Stomach smooth muscle (tissue), 2 donors: Measurements from ENCODE around the gene WFS1.

ENCODE experiments used
- H3K27ac ChIP-seq: one replicate; pipeline ENCODE4 v1.7.0; 2013; ENCODE audit warnings: mild to moderate bottlenecking, low read length, inconsistent platforms
- H3K27me3 ChIP-seq, 2 donors: one replicate each; pipeline ENCODE4 v1.7.0; 2013; ENCODE audit warnings: low read length in 2 of 2; ENCODE audit not compliant: insufficient read depth in 2 of 2, control insufficient read depth in 1 of 2
- H3K36me3 ChIP-seq, 2 donors: one replicate each; pipeline ENCODE4 v1.7.0; 2013; ENCODE audit warnings: low read length in 2 of 2; ENCODE audit not compliant: control insufficient read depth in 2 of 2, insufficient read depth in 2 of 2
- H3K4me1 ChIP-seq: one replicate; pipeline ENCODE4 v1.7.0; 2013; ENCODE audit warnings: low read length; ENCODE audit not compliant: control insufficient read depth, insufficient read depth
- H3K4me3 ChIP-seq, 2 donors: one replicate each; pipeline ENCODE4 v1.7.0; 2013; ENCODE audit warnings: low read length in 2 of 2
- H3K9ac ChIP-seq, 2 donors: one replicate each; pipeline ENCODE4 v1.7.0; 2013; ENCODE audit warnings: low read length in 2 of 2, mild to moderate bottlenecking in 1 of 2
- H3K9me3 ChIP-seq, 2 donors: one replicate each; pipeline ENCODE4 v1.7.0; 2013; ENCODE audit warnings: low read length in 2 of 2; ENCODE audit not compliant: control insufficient read depth in 2 of 2
- donor health status: healthy.
- donor health status: Pancreatic carcinoma.

Gene WFS1

DNA sequence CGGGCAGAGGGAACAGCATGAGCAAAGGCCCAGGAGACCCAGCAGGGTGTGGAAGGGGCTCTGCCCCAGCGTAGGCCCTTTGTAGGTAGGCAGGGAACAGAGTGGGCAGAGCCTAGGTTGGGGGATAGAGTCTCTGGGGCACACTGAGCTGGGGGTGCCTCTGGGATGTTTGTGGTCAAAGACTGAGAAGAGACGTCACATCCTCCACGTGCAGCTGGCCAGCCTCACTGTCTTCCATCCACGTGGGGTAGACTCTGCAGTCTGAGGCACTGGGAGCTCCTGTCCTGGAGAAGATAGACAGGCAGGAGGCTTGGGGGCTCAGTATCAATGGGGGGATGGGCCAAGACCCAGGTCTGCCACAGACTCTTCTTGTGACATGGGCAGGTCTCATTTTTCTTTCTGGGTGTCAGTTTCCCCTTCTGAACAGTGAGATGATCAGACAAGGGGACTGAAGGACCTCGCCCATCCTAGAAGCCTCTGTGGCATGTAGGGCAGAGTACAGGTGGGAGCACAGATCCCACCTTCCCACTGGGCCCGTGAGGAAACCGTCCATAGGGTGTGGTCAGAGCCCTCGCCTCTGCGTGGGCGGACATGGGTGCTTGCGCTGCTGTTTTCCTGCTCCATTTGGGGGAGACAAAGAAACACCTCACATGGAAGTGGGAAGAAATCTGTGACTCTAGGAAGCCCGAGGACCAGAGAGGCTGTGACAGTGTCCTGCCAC lies 22.9 kb downstream of the WFS1 start:
- no peak overlapping the region for H3K27ac ChIP-seq
- no peak overlapping the region for H3K4me3 ChIP-seq
- peaks cover 58 to 77% of the 10 kb centered on the region in 2 donors for H3K36me3 ChIP-seq
- no peak overlapping the region for H3K9ac ChIP-seq
- H3K9me3 ChIP-seq = no peaks in the 10 kb centered on the region
- H3K4me1 ChIP-seq = no peaks in the 10 kb centered on the region
- no peaks in the 10 kb centered on the region for H3K27me3 ChIP-seq

DNA sequence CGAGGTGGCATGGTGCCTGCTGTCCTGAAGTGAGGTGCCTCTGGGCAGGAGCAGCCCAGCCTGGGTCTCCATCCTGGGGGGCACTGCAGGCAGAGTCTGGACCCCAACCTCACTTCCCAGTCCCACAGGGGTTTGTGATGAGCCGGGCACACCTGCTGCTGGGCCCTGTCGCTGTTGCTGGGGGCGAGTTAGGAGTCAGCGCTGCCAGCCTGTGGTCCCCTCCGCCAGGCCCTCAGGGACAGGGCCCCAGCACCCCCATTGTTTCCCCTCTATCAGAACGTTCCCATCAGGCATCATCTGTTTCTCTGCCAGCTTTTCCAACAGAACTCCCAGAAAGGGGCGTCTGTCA lies 23.4 kb downstream of the WFS1 start:
- H3K36me3 ChIP-seq = peaks cover 61 to 75% of the 10 kb centered on the region in 2 donors
- H3K4me1 ChIP-seq = peaks cover 4% of the 10 kb centered on the region
- H3K27ac ChIP-seq = no peak overlapping the region
- H3K27me3 ChIP-seq = no peaks in the 10 kb centered on the region
- H3K9me3 ChIP-seq = no peaks in the 10 kb centered on the region
- H3K9ac ChIP-seq = no peak overlapping the region
- H3K4me3 ChIP-seq = no peak overlapping the region

DNA sequence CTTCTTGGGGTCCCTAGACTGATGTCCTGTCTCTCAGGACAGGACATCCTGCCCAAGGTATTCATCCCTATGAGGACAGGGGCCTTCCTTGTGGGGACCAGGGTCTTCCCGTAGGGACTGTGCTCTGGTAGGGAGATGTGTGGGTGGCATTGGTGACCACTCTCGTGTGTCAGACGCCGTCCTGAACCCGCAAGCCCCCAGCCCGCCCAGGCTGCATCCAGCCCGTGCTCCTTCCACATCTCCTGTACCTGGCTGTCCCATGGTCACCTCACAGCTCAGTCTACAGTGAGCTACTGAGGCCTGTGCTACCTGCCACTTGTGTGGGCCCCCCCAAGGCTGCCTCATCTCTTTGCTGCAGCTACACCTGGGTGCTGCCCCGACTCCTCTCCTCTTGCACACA lies 24.0 kb downstream of the WFS1 start:
- Histone ChIP-seq H3K9me3 (no peaks in the 10 kb centered on the region), H3K27ac (no peak overlapping the region), H3K9ac (no peak overlapping the region), H3K27me3 (no peaks in the 10 kb centered on the region), H3K36me3 (peaks cover 61 to 73% of the 10 kb centered on the region in 2 donors), H3K4me1 (peaks cover 10% of the 10 kb centered on the region), H3K4me3 (no peak overlapping the region)

DNA sequence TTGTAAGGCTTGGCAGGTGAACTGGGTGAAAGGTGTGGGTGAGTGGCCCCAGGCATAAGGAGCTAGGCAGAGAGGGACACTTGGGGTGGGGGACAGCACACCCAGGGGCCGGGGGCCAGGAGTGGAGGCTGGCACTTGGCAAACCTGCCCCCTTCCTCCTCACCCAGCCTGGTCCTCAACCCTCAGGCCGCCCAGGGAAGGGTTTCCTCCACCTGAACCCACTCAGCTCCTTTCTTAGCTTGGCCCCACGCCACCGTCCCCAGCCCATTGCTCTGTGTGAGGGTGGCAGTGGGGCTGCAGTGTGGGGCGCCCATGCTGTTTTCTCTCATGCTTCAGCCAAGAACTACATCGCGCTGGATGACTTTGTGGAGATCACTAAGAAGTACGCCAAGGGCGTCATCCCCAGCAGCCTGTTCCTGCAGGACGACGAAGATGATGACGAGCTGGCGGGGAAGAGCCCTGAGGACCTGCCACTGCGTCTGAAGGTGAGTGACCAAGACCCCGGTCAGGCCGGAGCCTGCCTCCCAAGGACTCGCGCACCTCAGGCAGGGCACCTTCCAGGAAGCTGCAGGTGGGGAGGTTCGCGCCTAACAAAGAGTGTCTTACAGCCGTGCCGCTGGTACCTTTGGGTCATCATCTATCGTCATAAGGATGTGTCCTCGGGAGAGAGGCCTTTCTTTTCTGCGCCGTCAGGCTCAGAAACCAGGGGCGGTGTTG lies 25.2 kb downstream of the WFS1 start:
- Histone ChIP-seq H3K9me3 (no peaks in the 10 kb centered on the region), H3K27me3 (no peaks in the 10 kb centered on the region), H3K4me1 (peaks cover 15% of the 10 kb centered on the region), H3K27ac (no peak overlapping the region), H3K9ac (no peak overlapping the region), H3K4me3 (no peak overlapping the region), H3K36me3 (peaks cover 54 to 69% of the 10 kb centered on the region in 2 donors)

GRCh38 chr4:6295495-6295894 lies 25.8 kb downstream of the WFS1 start:
- Histone ChIP-seq H3K9me3 (no peaks in the 10 kb centered on the region), H3K27me3 (no peaks in the 10 kb centered on the region), H3K27ac (no peak overlapping the region), H3K36me3 (peaks cover 55 to 70% of the 10 kb centered on the region in 2 donors), H3K9ac (no peak overlapping the region), H3K4me3 (no peak overlapping the region), H3K4me1 (peaks cover 15% of the 10 kb centered on the region)

- Histone ChIP-seq H3K4me3 (no peak overlapping the region), H3K36me3 (peaks cover 53 to 70% of the 10 kb centered on the region in 2 donors), H3K9me3 (no peaks in the 10 kb centered on the region), H3K9ac (no peak overlapping the region), H3K4me1 (peaks cover 15% of the 10 kb centered on the region), H3K27me3 (no peaks in the 10 kb centered on the region), H3K27ac (no peak overlapping the region)
Measured at GRCh38 chr4:6296026-6296425, 26.4 kb downstream of the WFS1 start.

DNA sequence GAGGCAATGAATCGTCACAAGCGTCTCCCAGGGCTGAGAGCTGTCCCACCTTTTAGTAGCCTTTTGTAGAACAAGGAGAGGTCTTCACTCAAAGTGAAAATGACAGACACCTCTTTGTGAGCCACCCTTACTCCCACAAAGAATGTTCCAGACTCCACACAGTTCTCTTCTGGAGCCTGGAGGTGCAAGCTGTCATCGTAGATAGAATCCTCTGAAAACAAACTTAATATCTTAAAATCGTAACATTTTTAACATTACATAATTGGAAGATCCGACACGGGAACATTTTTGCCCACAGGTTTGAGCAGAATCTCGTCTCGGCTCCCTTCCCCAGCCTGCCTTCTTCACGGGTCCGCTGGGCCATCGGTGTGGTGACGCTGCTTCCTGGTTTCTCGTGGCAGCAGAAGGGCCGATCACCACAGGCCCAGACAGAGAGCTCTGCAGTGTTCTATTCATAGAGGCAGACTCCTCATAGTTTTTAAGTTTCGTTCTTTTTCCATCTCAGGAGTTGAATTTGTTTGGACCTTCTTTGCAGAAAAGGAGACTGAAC lies 27.7 kb downstream of the WFS1 start:
- H3K27ac ChIP-seq = peak overlapping the region; percentile 71
- no peak overlapping the region for H3K4me3 ChIP-seq
- no peak overlapping the region for H3K9ac ChIP-seq
- H3K27me3 ChIP-seq = no peaks in the 10 kb centered on the region
- peaks cover 59 to 73% of the 10 kb centered on the region in 2 donors for H3K36me3 ChIP-seq
- H3K9me3 ChIP-seq = no peaks in the 10 kb centered on the region
- H3K4me1 ChIP-seq = peaks cover 15% of the 10 kb centered on the region

DNA sequence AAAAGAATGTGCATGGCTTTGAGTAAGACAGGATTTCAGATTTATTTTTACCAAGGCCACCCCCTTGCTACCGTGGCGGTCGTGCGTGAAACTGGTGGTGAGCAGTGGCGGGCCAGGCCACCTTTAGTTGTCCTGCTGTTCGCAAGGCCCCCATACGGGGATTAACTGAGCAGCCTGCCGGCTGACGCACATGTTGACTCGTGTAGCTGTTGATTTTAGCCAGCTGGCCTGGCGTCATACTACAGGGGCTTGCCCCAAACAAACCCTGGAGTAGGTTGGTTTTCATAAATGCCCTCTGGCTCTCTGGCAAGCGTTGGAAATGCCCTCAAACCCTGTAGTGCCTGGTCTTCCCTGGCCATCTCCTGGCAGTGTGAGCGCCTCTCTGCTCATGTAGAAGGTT lies 28.4 kb downstream of the WFS1 start:
- H3K27me3 ChIP-seq = no peaks in the 10 kb centered on the region
- H3K9ac ChIP-seq = no peak overlapping the region
- peak overlapping the region; percentile 71 for H3K27ac ChIP-seq
- no peak overlapping the region for H3K4me3 ChIP-seq
- peaks cover 66 to 75% of the 10 kb centered on the region in 2 donors for H3K36me3 ChIP-seq
- H3K4me1 ChIP-seq = peaks cover 15% of the 10 kb centered on the region
- no peaks in the 10 kb centered on the region for H3K9me3 ChIP-seq

GRCh38 chr4:6298852-6299251 lies 29.2 kb downstream of the WFS1 start:
- peak overlapping the region; percentile 71 for H3K27ac ChIP-seq
- H3K4me3 ChIP-seq = no peak overlapping the region
- H3K9me3 ChIP-seq = no peaks in the 10 kb centered on the region
- H3K36me3 ChIP-seq = peaks cover 64 to 75% of the 10 kb centered on the region in 2 donors
- no peaks in the 10 kb centered on the region for H3K27me3 ChIP-seq
- no peak overlapping the region for H3K9ac ChIP-seq
- peaks cover 15% of the 10 kb centered on the region for H3K4me1 ChIP-seq

DNA sequence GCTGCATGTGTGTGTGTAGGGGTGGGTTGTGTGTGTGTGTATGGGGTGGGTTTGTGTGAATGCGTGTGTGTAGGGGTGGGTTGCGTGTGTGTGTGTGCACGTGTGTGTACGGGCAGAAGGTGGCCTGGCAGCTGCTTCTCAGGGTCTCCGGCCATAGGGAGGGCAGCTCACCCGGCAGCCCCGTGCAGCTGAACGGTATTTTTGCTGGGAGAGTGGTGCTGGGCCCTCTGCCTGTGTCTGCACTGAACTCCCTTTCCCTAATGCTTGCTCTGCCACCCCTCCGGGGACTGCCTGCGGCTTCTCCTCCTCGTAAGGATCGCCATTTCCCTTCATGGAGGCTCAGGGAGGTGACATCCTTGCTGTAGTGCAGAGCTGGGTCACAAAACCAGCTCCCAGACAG lies 30.2 kb downstream of the WFS1 start:
- peaks cover 15% of the 10 kb centered on the region for H3K4me1 ChIP-seq
- no peak overlapping the region for H3K4me3 ChIP-seq
- no peaks in the 10 kb centered on the region for H3K9me3 ChIP-seq
- H3K9ac ChIP-seq = no peak overlapping the region
- H3K27me3 ChIP-seq = no peaks in the 10 kb centered on the region
- peaks cover 62 to 76% of the 10 kb centered on the region in 2 donors for H3K36me3 ChIP-seq
- no peak overlapping the region for H3K27ac ChIP-seq

DNA sequence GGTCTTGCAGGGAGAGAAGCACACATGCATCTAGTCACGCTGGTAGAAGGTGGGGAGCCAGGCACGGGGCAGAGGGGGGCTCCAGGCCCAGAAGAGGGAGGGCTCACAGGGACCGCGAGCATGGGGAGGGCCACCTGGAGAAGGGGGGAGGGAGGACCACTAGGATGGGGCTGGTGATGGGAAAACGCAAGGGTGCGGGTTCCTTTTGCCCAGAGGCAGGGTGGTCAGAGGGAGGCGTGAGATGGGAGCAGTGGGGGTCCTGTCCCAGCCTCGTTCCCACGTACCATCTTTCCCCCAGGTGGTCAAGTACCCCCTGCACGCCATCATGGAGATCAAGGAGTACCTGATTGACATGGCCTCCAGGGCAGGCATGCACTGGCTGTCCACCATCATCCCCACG lies 30.7 kb downstream of the WFS1 start:
- Histone ChIP-seq H3K4me1 (peaks cover 15% of the 10 kb centered on the region), H3K36me3 (peaks cover 57 to 74% of the 10 kb centered on the region in 2 donors), H3K9me3 (no peaks in the 10 kb centered on the region), H3K27ac (no peak overlapping the region), H3K4me3 (no peak overlapping the region), H3K27me3 (no peaks in the 10 kb centered on the region), H3K9ac (no peak overlapping the region)
